K562 (cell line): ENCODE measurements around the gene MOB4. TPM values are rescaled to one million over a fixed set of nuclear protein-coding genes. Genes with fewer than 3 reads are reported as not detected.

Source experiments
- COPS2 ChIP-seq: fragments of 450-650 bp; conservative IDR thresholded peaks from 2 replicates; pipeline ENCODE4 v1.6.1; 2016; ENCODE audit warnings: mild to moderate bottlenecking, moderate library complexity
- HDAC1 ChIP-seq, 2 experiments: fragments of 450-650 bp; IDR thresholded peaks; 2 replicates each; pipeline ENCODE4 v1.6.1; 2016 to 2017; ENCODE audit warnings: inconsistent platforms in 1 of 2, mild to moderate bottlenecking in 1 of 2, moderate library complexity in 1 of 2
- MAZ ChIP-seq, 2 experiments: fragments of 450-650 bp in 1 of 2; sonication (generic) in 1 of 2; formaldehyde crosslinking; IDR thresholded peaks in 1 of 2; conservative IDR thresholded peaks in 1 of 2; 2 replicates each; pipeline versions ENCODE4 v1.4.0 to v1.5.0; 2020; ENCODE audit warnings: mild to moderate bottlenecking in 1 of 2, missing genetic modification reagents in 1 of 2
- SPI1 ChIP-seq: IDR thresholded peaks from 2 replicates; pipeline ENCODE4 v1.6.1; 2011; ENCODE audit warnings: low read depth, low read length, control low read depth, borderline replicate concordance
- polyA plus RNA-seq, 8 experiments: library from polyadenylated mRNA; depleted of rRNA in 4 of 8; stranded (reverse) in 5 of 8; unstranded in 3 of 8; fragments of >200 nt; fragmentation: Nextera tagmentation in 2 of 8; fragmentation: Illumina TruSeq in 1 of 8; extraction: Ambion mirVana in 2 of 8; extraction: Trizol in 1 of 8; gene quantifications; 2 replicates each; pipeline versions ENCODE4 v1.2.1 to v1.2.3, GENCODE V29; 2011 to 2014; ENCODE audit warnings: inconsistent platforms in 1 of 8, missing spikeins in 1 of 8
- total RNA-seq, 7 experiments: library from RNA; depleted of rRNA in 6 of 7; stranded (reverse); fragments of >200 nt in 6 of 7; fragmentation: Illumina TruSeq in 2 of 7; extraction: Trizol in 2 of 7; gene quantifications; 2 replicates each; pipeline versions ENCODE4 v1.2.1 to v1.2.3, GENCODE V29; 2011 to 2021; ENCODE audit warnings: low replicate concordance in 1 of 7
- TF ChIP-seq, protein P1 (sequence below): fragments of 250-450 bp; sonication (Bioruptor Pico); IDR thresholded peaks from 2 replicates; pipeline ENCODE4 v1.4.0; 2020; ENCODE audit warnings: mild to moderate bottlenecking, moderate library complexity, borderline replicate concordance
- TF ChIP-seq, protein P2 (sequence below): fragments of 450-650 bp; IDR thresholded peaks from 2 replicates; pipeline ENCODE4 v1.7.1; 2018; ENCODE audit warnings: mild to moderate bottlenecking, low read depth; ENCODE audit not compliant: partially characterized antibody
- TF ChIP-seq, protein P3 (sequence below): IDR thresholded peaks from 2 replicates; pipeline ENCODE4 v1.6.1; 2014; ENCODE audit warnings: antibody characterized with exemption
- TF ChIP-seq, protein P4 (sequence below): sonication (generic); formaldehyde crosslinking; IDR thresholded peaks from 2 replicates; pipeline ENCODE4 v1.8.0; 2023; ENCODE audit warnings: mild to moderate bottlenecking, missing genetic modification reagents

The MOB4 gene
- total and polyA plus RNA-seq, 9 of the 15 experiments (the other 6 are each of a cell fraction or from before 2014, with no cell fraction given), result 13.5 to 30.8 (median 22.2) TPM

DNA sequence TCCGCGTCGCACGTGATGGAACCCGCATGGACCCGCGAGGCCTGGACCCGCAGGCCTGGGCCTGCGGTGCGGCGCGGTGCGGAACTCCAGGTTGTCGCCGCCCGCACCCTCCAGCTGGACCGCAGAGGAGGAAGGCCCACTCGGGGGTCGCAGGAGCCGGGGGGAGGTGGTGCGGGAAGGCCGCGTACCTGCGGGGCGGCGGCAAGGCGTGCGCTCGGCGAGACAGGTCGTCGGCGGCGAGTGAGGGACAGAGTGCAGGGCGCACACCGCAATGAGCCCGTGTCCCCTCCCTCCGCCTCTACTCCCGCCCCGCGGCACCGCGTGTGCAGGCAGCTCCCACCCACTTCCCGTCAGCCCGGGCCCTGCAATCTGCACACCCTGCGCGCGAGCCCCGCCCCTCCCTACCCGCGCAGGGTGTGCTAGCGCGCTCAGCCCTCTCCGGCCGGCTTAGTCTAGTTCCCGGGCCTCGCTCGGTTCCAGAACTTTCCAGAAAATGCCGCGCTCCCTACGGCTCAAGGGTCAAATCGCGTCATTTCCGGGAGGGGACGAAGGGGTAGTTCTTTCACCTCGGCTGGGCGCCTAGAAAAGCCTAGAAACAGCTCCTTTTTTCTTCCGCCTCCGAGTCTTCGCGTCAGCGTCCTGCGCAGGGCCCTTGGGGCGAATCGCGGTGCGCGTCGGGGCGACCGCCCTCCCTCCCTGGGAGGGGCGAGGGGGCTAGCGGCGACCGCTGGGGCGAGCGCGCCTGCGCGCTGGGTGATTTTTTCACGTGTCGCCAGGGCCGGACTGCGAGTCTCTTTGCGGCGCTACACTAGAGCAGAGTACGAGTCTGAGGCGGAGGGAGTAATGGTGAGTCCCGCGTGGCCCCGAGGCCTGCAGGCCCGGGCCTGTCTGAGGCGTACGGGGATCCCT, 16.0 kb upstream of the MOB4 start, which contains the start of the genes HSPD1 and HSPE1 (continued):
- TF ChIP-seq COPS2 (no peak), HDAC1 (IDR thresholded peaks at IDR 0.05) (peak in 1 of 2 experiments; percentile 87; a peak in 2 of 4 replicates), SPI1 (peak; percentile 72), MAZ (CRISPR knock-in tag; conservative IDR thresholded peaks at IDR 0.05 in 1 of 2, IDR thresholded peaks at IDR 0.05 in 1 of 2) (peak; percentile 97 to 99)
- TF ChIP-seq, protein P1, sequence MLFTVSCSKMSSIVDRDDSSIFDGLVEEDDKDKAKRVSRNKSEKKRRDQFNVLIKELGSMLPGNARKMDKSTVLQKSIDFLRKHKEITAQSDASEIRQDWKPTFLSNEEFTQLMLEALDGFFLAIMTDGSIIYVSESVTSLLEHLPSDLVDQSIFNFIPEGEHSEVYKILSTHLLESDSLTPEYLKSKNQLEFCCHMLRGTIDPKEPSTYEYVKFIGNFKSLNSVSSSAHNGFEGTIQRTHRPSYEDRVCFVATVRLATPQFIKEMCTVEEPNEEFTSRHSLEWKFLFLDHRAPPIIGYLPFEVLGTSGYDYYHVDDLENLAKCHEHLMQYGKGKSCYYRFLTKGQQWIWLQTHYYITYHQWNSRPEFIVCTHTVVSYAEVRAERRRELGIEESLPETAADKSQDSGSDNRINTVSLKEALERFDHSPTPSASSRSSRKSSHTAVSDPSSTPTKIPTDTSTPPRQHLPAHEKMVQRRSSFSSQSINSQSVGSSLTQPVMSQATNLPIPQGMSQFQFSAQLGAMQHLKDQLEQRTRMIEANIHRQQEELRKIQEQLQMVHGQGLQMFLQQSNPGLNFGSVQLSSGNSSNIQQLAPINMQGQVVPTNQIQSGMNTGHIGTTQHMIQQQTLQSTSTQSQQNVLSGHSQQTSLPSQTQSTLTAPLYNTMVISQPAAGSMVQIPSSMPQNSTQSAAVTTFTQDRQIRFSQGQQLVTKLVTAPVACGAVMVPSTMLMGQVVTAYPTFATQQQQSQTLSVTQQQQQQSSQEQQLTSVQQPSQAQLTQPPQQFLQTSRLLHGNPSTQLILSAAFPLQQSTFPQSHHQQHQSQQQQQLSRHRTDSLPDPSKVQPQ (CRISPR knock-in tag), result no peak
- TF ChIP-seq, protein P2, sequence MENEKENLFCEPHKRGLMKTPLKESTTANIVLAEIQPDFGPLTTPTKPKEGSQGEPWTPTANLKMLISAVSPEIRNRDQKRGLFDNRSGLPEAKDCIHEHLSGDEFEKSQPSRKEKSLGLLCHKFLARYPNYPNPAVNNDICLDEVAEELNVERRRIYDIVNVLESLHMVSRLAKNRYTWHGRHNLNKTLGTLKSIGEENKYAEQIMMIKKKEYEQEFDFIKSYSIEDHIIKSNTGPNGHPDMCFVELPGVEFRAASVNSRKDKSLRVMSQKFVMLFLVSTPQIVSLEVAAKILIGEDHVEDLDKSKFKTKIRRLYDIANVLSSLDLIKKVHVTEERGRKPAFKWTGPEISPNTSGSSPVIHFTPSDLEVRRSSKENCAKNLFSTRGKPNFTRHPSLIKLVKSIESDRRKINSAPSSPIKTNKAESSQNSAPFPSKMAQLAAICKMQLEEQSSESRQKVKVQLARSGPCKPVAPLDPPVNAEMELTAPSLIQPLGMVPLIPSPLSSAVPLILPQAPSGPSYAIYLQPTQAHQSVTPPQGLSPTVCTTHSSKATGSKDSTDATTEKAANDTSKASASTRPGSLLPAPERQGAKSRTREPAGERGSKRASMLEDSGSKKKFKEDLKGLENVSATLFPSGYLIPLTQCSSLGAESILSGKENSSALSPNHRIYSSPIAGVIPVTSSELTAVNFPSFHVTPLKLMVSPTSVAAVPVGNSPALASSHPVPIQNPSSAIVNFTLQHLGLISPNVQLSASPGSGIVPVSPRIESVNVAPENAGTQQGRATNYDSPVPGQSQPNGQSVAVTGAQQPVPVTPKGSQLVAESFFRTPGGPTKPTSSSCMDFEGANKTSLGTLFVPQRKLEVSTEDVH, result peak; percentile 97
- TF ChIP-seq, protein P3, sequence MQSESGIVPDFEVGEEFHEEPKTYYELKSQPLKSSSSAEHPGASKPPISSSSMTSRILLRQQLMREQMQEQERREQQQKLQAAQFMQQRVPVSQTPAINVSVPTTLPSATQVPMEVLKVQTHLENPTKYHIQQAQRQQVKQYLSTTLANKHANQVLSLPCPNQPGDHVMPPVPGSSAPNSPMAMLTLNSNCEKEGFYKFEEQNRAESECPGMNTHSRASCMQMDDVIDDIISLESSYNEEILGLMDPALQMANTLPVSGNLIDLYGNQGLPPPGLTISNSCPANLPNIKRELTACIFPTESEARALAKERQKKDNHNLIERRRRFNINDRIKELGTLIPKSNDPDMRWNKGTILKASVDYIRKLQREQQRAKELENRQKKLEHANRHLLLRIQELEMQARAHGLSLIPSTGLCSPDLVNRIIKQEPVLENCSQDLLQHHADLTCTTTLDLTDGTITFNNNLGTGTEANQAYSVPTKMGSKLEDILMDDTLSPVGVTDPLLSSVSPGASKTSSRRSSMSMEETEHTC, result 0 out of 2 replicates have a peak, but pooled peaks have one; percentile 34
- TF ChIP-seq, protein P4, sequence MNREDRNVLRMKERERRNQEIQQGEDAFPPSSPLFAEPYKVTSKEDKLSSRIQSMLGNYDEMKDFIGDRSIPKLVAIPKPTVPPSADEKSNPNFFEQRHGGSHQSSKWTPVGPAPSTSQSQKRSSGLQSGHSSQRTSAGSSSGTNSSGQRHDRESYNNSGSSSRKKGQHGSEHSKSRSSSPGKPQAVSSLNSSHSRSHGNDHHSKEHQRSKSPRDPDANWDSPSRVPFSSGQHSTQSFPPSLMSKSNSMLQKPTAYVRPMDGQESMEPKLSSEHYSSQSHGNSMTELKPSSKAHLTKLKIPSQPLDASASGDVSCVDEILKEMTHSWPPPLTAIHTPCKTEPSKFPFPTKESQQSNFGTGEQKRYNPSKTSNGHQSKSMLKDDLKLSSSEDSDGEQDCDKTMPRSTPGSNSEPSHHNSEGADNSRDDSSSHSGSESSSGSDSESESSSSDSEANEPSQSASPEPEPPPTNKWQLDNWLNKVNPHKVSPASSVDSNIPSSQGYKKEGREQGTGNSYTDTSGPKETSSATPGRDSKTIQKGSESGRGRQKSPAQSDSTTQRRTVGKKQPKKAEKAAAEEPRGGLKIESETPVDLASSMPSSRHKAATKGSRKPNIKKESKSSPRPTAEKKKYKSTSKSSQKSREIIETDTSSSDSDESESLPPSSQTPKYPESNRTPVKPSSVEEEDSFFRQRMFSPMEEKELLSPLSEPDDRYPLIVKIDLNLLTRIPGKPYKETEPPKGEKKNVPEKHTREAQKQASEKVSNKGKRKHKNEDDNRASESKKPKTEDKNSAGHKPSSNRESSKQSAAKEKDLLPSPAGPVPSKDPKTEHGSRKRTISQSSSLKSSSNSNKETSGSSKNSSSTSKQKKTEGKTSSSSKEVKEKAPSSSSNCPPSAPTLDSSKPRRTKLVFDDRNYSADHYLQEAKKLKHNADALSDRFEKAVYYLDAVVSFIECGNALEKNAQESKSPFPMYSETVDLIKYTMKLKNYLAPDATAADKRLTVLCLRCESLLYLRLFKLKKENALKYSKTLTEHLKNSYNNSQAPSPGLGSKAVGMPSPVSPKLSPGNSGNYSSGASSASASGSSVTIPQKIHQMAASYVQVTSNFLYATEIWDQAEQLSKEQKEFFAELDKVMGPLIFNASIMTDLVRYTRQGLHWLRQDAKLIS, result no peak
